Tibial artery (tissue), 4 donors: Measurements from ENCODE around the gene PACSIN1.

ENCODE experiments used
- DNase-seq, 2 donors: peaks; one replicate each; pipeline ENCODE4 v3.0.0-alpha.2; 2019
- H3K27ac ChIP-seq, 2 donors: fragments of 200-600 bp; sonication (generic) in 1 of 2; 1 replicate in 1 of 2; 2 replicates in 1 of 2; pipeline ENCODE4 v1.5.1; 2018 to 2019; ENCODE audit warnings: mild to moderate bottlenecking in 1 of 2
- H3K27me3 ChIP-seq, 2 donors: fragments of 200-600 bp; sonication (generic) in 1 of 2; one replicate each; pipeline versions ENCODE4 v1.5.1 to v1.6.0; 2016 to 2019
- H3K36me3 ChIP-seq, 3 donors: fragments of 200-600 bp; sonication (generic) in 2 of 3; one replicate each; pipeline ENCODE4 v1.5.1; 2016 to 2019; ENCODE audit warnings: mild to moderate bottlenecking in 2 of 3
- H3K4me1 ChIP-seq, 4 donors: fragments of 200-600 bp; sonication (generic) in 2 of 4; 1 replicate in 3 of 4; 2 replicates in 1 of 4; pipeline ENCODE4 v1.5.1; 2016 to 2019
- H3K4me3 ChIP-seq, 2 donors: fragments of 200-600 bp; sonication (generic) in 1 of 2; 1 replicate in 1 of 2; 2 replicates in 1 of 2; pipeline ENCODE4 v1.5.1; 2018 to 2019; ENCODE audit warnings: mild to moderate bottlenecking in 2 of 2
- H3K9me3 ChIP-seq, 3 donors: fragments of 200-600 bp; sonication (generic) in 1 of 3; one replicate each; pipeline ENCODE4 v1.5.1; 2016 to 2019
- CTCF ChIP-seq, 2 experiments: fragments of 200-600 bp in 1 of 2; fragments of 450-650 bp in 1 of 2; IDR thresholded peaks; one replicate each; pipeline ENCODE4 v1.5.1; 2017 to 2019; ENCODE audit warnings: antibody characterized with exemption in 2 of 2, mild to moderate bottlenecking in 1 of 2, moderate library complexity in 1 of 2
- intact Hi-C: fragments of 100-400 bp; cut with DNase I; formaldehyde crosslinking; loops from one replicate; pipeline ENCODE4 v1.15.0; 2023; ENCODE audit warnings: low total_unique reads

PACSIN1 gene

DNA sequence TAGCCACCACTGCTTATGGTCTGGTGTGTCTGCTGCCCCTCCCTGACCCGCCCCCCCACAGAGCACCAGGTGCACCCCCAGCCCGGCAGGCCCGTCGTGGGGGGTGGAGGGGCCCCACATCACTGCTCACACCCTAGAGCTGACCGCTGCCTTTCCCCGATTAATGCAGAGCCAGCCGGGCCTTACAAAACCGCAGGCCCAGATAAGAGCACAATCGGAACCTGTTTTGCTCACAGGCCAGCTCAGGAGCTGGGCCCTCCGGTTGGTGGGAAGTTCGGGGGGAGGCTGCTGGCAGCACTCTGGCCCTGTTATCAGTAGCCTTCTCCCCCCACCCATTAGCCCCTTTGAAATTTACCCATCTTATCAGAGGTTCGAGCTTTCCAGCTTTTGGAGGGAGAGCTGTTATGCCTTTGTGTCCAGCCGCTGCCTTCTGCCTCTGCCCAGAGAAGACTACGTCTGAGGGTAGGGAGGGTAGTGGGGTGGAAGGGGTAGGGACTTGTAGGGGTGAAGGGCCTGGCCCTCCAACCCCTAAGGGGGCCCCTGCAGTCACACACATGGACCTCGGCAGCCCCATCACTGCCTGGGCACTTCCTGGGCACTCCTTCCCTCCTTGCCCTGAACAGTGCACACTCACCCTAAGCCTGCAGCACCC, 97.1 kb downstream of the PACSIN1 start:
- peaks cover 0 to 9% (median 0%) of the 10 kb centered on the region in 3 donors for H3K9me3 ChIP-seq
- DNase-seq = no peak
- peaks cover 0 to 42% of the 10 kb centered on the region in 2 donors for H3K27me3 ChIP-seq
- H3K27ac ChIP-seq = no peak overlapping the region
- intact Hi-C loops = no loop called here
- no peaks in the 10 kb centered on the region for H3K36me3 ChIP-seq
- no peaks in the 10 kb centered on the region for H3K4me1 ChIP-seq
- no peak overlapping the region for H3K4me3 ChIP-seq
- no peak for TF ChIP-seq CTCF (IDR thresholded peaks at IDR 0.05)

DNA sequence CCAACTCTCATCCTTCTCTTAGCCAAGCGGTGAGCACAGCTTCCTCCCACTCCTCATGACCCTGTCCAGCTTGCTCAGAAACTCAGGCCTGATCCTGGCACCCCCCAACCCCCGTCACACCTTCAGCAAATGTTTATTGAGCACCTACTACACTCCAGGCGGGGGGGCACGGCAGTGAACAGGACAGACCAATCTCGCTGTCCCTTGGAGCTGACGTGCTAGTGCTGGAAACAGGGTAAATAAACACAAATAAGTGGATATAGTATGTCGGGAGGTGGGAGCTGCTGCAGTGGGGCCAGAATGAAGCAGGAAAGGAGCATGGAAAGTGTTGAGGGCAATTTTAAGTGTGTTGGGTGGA, 97.6 kb downstream of the PACSIN1 start:
- no peak overlapping the region for H3K4me3 ChIP-seq
- intact Hi-C loops = no loop called here
- no peak for TF ChIP-seq CTCF (IDR thresholded peaks at IDR 0.05)
- no peak overlapping the region for H3K27ac ChIP-seq
- DNase-seq = no peak
- H3K27me3 ChIP-seq = peaks cover 0 to 47% of the 10 kb centered on the region in 2 donors
- no peaks in the 10 kb centered on the region for H3K36me3 ChIP-seq
- no peaks in the 10 kb centered on the region for H3K4me1 ChIP-seq
- H3K9me3 ChIP-seq = peaks cover 0 to 4% (median 0%) of the 10 kb centered on the region in 3 donors

- intact Hi-C loops = no loop called here
- Histone ChIP-seq H3K36me3 (no peaks in the 10 kb centered on the region), H3K27me3 (peaks cover 0 to 54% of the 10 kb centered on the region in 2 donors), H3K9me3 (no peaks in the 10 kb centered on the region), H3K4me1 (no peaks in the 10 kb centered on the region), H3K4me3 (no peak overlapping the region), H3K27ac (no peak overlapping the region)
- DNase-seq = no peak
- no peak for TF ChIP-seq CTCF (IDR thresholded peaks at IDR 0.05)
These were observed 98.3 kb downstream of the PACSIN1 start for GRCh38 chr6:34564181-34564580.

- H3K4me1 ChIP-seq = no peaks in the 10 kb centered on the region
- no peak overlapping the region for H3K4me3 ChIP-seq
- no peak for DNase-seq
- no peaks in the 10 kb centered on the region for H3K36me3 ChIP-seq
- H3K27ac ChIP-seq = no peak overlapping the region
- intact Hi-C loops = no loop called here
- TF ChIP-seq CTCF (IDR thresholded peaks at IDR 0.05) = no peak
- H3K27me3 ChIP-seq = peaks cover 0 to 67% of the 10 kb centered on the region in 2 donors
- H3K9me3 ChIP-seq = no peaks in the 10 kb centered on the region
These were observed 99.9 kb downstream of the PACSIN1 start for GRCh38 chr6:34565722-34566137.

- no peak for TF ChIP-seq CTCF (IDR thresholded peaks at IDR 0.05)
- H3K4me3 ChIP-seq = no peak overlapping the region
- no peaks in the 10 kb centered on the region for H3K9me3 ChIP-seq
- no peak for DNase-seq
- no peaks in the 10 kb centered on the region for H3K36me3 ChIP-seq
- intact Hi-C loops = no loop called here
- no peaks in the 10 kb centered on the region for H3K4me1 ChIP-seq
- H3K27ac ChIP-seq = no peak overlapping the region
- H3K27me3 ChIP-seq = peaks cover 0 to 73% of the 10 kb centered on the region in 2 donors
These were observed 101.1 kb downstream of the PACSIN1 start for GRCh38 chr6:34566830-34567546.
